H9 (cell line): ENCODE measurements around the gene PASK. TPM values are rescaled to one million over a fixed set of nuclear protein-coding genes. Genes with fewer than 3 reads are reported as not detected.

Source experiments
- DNase-seq: peaks from one replicate; pipeline ENCODE4 v3.0.0-alpha.2; 2017
- H2AFZ ChIP-seq: one replicate; pipeline ENCODE4 v1.6.1; 2013; ENCODE audit warnings: mild to moderate bottlenecking, low read length, control low read depth, moderate library complexity
- H2AK5ac ChIP-seq: 2 replicates; pipeline ENCODE4 v1.6.1; 2013; ENCODE audit warnings: low read length, control low read depth, mixed read lengths; ENCODE audit not compliant: insufficient read length
- H2BK120ac ChIP-seq: one replicate; pipeline ENCODE4 v1.6.1; 2013; ENCODE audit warnings: low read depth, mild to moderate bottlenecking, low read length, control low read depth, inconsistent platforms; ENCODE audit not compliant: poor library complexity, severe bottlenecking
- H2BK12ac ChIP-seq: 2 replicates; pipeline ENCODE4 v1.6.1; 2013; ENCODE audit warnings: low read length, control low read depth, mixed read lengths, low read depth; ENCODE audit not compliant: insufficient read length
- H2BK15ac ChIP-seq: 2 replicates; pipeline ENCODE4 v1.6.1; 2013; ENCODE audit warnings: low read depth, low read length, control low read depth
- H2BK20ac ChIP-seq: one replicate; pipeline ENCODE4 v1.6.1; 2013; ENCODE audit warnings: low read depth, mild to moderate bottlenecking, low read length, control low read depth, inconsistent platforms; ENCODE audit not compliant: poor library complexity, severe bottlenecking
- H2BK5ac ChIP-seq: 2 replicates; pipeline ENCODE4 v1.6.1; 2013; ENCODE audit warnings: low read length, control low read depth, mixed read lengths; ENCODE audit not compliant: insufficient read length
- H3K14ac ChIP-seq: 2 replicates; pipeline ENCODE4 v1.6.1; 2013; ENCODE audit warnings: low read length, control low read depth; ENCODE audit not compliant: insufficient read depth
- H3K18ac ChIP-seq: 2 replicates; pipeline ENCODE4 v1.6.1; 2013; ENCODE audit warnings: low read depth, mild to moderate bottlenecking, mixed read lengths, low read length, control low read depth; ENCODE audit not compliant: insufficient read length
- H3K23ac ChIP-seq: 2 replicates; pipeline ENCODE4 v1.6.1; 2013; ENCODE audit warnings: low read length, control low read depth, mixed read lengths, low read depth; ENCODE audit not compliant: insufficient read length
- H3K23me2 ChIP-seq: 2 replicates; pipeline ENCODE4 v1.6.1; 2013; ENCODE audit warnings: low read depth, mild to moderate bottlenecking, mixed read lengths, low read length, control low read depth; ENCODE audit not compliant: insufficient read length, poor library complexity, severe bottlenecking
- H3K27ac ChIP-seq: 2 replicates; pipeline ENCODE4 v1.5.1; 2013; ENCODE audit warnings: low read length, control low read depth, mixed read lengths, low read depth; ENCODE audit not compliant: insufficient read length
- H3K27me3 ChIP-seq: 2 replicates; pipeline ENCODE4 v1.6.1; 2013; ENCODE audit warnings: low read length, control low read depth, inconsistent platforms; ENCODE audit not compliant: insufficient read depth
- H3K4ac ChIP-seq: 2 replicates; pipeline ENCODE4 v1.6.1; 2013; ENCODE audit warnings: low read depth, mild to moderate bottlenecking, control low read depth, inconsistent platforms, low read length, moderate library complexity
- H3K4me1 ChIP-seq: 2 replicates; pipeline ENCODE4 v1.6.1; 2013; ENCODE audit warnings: low read length, control low read depth, inconsistent platforms; ENCODE audit not compliant: insufficient read depth
- H3K4me2 ChIP-seq: 2 replicates; pipeline ENCODE4 v1.6.1; 2013; ENCODE audit warnings: low read length, control low read depth, mixed read lengths; ENCODE audit not compliant: insufficient read length, insufficient read depth
- H3K56ac ChIP-seq: 2 replicates; pipeline ENCODE4 v1.6.1; 2013; ENCODE audit warnings: low read depth, mild to moderate bottlenecking, mixed read lengths, low read length, control low read depth; ENCODE audit not compliant: insufficient read length
- H3K79me1 ChIP-seq: 2 replicates; pipeline ENCODE4 v1.6.1; 2013; ENCODE audit warnings: low read depth, mild to moderate bottlenecking, moderate library complexity, low read length, control low read depth, inconsistent platforms; ENCODE audit not compliant: insufficient read depth, poor library complexity, severe bottlenecking
- H3K79me2 ChIP-seq: 2 replicates; pipeline ENCODE4 v1.6.1; 2013; ENCODE audit warnings: low read length, control low read depth, inconsistent platforms; ENCODE audit not compliant: insufficient read depth
- H3K9ac ChIP-seq: 2 replicates; pipeline ENCODE4 v1.6.1; 2013; ENCODE audit warnings: low read length, control low read depth, mixed read lengths; ENCODE audit not compliant: insufficient read length; ENCODE audit errors: extremely low read depth
- H3K9me3 ChIP-seq: one replicate; pipeline ENCODE4 v1.6.1; 2013; ENCODE audit warnings: low read depth, low read length, inconsistent platforms; ENCODE audit not compliant: control insufficient read depth
- H3T11ph ChIP-seq: one replicate; pipeline ENCODE4 v1.6.1; 2013; ENCODE audit warnings: mild to moderate bottlenecking, low read length, control low read depth, inconsistent platforms
- H4K20me1 ChIP-seq: one replicate; pipeline ENCODE4 v1.6.1; 2013; ENCODE audit not compliant: control insufficient read depth, insufficient read length, insufficient read depth
- H4K5ac ChIP-seq: 2 replicates; pipeline ENCODE4 v1.6.1; 2013; ENCODE audit warnings: low read depth, mild to moderate bottlenecking, mixed read lengths, low read length, control low read depth; ENCODE audit not compliant: insufficient read length
- H4K8ac ChIP-seq: replicated peaks from 2 replicates; pipeline ENCODE4 v1.6.1; 2013; ENCODE audit warnings: low read length, control low read depth, mixed read lengths, low read depth; ENCODE audit not compliant: insufficient read length
- H4K91ac ChIP-seq: 2 replicates; pipeline ENCODE4 v1.6.1; 2013; ENCODE audit warnings: low read depth, mild to moderate bottlenecking, moderate library complexity, mixed read lengths, low read length, control low read depth; ENCODE audit not compliant: insufficient read length
- H3K27ac Mint-ChIP-seq, 3 experiments: 2 replicates in 2 of 3; 3 replicates in 1 of 3; pipeline ENCODE4 v1.8.0; 2020 to 2021; ENCODE audit warnings: mixed read lengths in 3 of 3, mild to moderate bottlenecking in 1 of 3, moderate library complexity in 1 of 3
- H3K27me3 Mint-ChIP-seq: 2 replicates; pipeline ENCODE4 v1.8.0; 2021; ENCODE audit warnings: low read depth, mild to moderate bottlenecking, moderate library complexity, mixed read lengths
- H3K36me3 Mint-ChIP-seq, 3 experiments: 2 replicates in 2 of 3; 3 replicates in 1 of 3; pipeline ENCODE4 v1.8.0; 2020 to 2021; ENCODE audit warnings: low read depth in 3 of 3, mixed read lengths in 3 of 3; ENCODE audit not compliant: insufficient read depth in 1 of 3
- H3K4me1 Mint-ChIP-seq, 2 experiments: 2 replicates each; pipeline ENCODE4 v1.8.0; 2020; ENCODE audit warnings: mixed read lengths in 2 of 2
- H3K4me3 Mint-ChIP-seq, 2 experiments: 2 replicates in 1 of 2; 3 replicates in 1 of 2; pipeline ENCODE4 v1.8.0; 2020 to 2021; ENCODE audit warnings: mild to moderate bottlenecking in 2 of 2, mixed read lengths in 2 of 2, moderate library complexity in 1 of 2
- H3K9me3 Mint-ChIP-seq, 2 experiments: 2 replicates in 1 of 2; 3 replicates in 1 of 2; pipeline ENCODE4 v1.8.0; 2020; ENCODE audit warnings: mild to moderate bottlenecking in 2 of 2, mixed read lengths in 2 of 2, moderate library complexity in 1 of 2
- WGBS: extraction: QIAGEN DNeasy Blood & Tissue Kit; methylation state at CpG from one replicate; pipeline ENCODE4 v1.1.7; 2013; ENCODE audit warnings: missing lambda C conversion rate, low lambda C conversion rate, mixed read lengths; ENCODE audit not compliant: insufficient read length; ENCODE audit errors: extremely low coverage; 5-methylcytosine and 5-hydroxymethylcytosine counted together
- total RNA-seq: library from RNA; stranded (reverse); gene quantifications from 2 replicates; pipeline ENCODE4 v1.2.1, GENCODE V29; 2021
- TF ChIP-seq, protein P1 (sequence below): fragments of 200-600 bp; sonication (generic); conservative IDR thresholded peaks from 3 replicates; pipeline ENCODE4 v1.8.0; 2021; ENCODE audit warnings: antibody characterized with exemption, mild to moderate bottlenecking

Gene PASK
- total RNA-seq, 1 experiment from 2014 or later, result 68.0 TPM

DNA sequence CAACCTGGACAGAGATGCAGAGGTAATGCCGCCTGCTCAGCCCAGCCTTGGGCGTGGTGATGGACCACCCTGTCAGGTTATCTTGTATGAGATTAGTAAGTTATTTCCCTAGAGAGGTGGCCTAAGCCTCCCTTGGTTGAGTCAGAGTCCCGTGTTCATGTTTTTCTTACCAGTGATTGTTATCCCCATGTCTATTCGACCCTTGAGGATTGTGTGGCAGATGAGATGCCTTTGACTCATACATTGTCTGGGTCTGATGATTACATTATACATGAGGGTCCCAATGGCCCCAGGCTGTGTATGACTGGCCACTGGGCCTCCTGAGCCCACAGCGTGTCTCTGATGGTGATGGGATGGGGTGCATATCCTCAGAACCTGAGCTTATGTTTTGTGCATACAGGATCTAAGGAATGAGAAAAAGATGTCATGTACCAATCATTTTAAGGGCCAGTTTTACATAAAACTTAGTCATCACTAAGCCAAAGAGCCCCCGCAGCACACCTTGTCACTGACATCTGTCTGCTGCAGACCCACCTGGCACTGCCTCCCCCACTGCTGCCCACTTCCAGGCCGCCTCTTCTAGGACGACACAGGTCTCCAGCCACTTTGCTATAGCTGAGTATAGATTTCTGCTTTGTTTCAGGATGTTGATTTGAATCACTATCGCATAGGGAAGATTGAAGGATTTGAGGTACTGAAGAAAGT, 8.7 kb upstream of the PASK start:
- Histone ChIP-seq H2AK5ac (no peak overlapping the region), H2BK12ac (no peak overlapping the region), H3K4me2 (no peak overlapping the region), H3K9ac (no peak overlapping the region), H3K79me1 (no peaks in the 10 kb centered on the region), H3K27ac (no peak overlapping the region), H4K20me1 (no peaks in the 10 kb centered on the region), H2AFZ (no peak overlapping the region), H2BK20ac (no peak overlapping the region), H3K56ac (no peak overlapping the region), H2BK5ac (no peak overlapping the region), H3K79me2 (no peaks in the 10 kb centered on the region), H3T11ph (no peak overlapping the region), H3K23me2 (no peaks in the 10 kb centered on the region), H3K4ac (no peak overlapping the region), H3K27me3 (no peaks in the 10 kb centered on the region), H2BK120ac (no peak overlapping the region), H3K4me1 (peaks cover 2% of the 10 kb centered on the region; the same call in 1 of the 2 replicates), H4K91ac (no peak overlapping the region), H2BK15ac (no peak overlapping the region), H4K5ac (no peak overlapping the region), H3K18ac (no peak overlapping the region), H3K14ac (no peak overlapping the region), H4K8ac (no peak overlapping the region), H3K9me3 (no peaks in the 10 kb centered on the region), H3K23ac (no peak overlapping the region)
- Mint-ChIP-seq H3K27me3 (no peaks in the 10 kb centered on the region), H3K9me3 (no peaks in the 10 kb centered on the region), H3K4me3 (no peak overlapping the region), H3K36me3 (peaks cover 0 to 39% (median 28%) of the 10 kb centered on the region in 3 experiments; a peak in 5 of 7 replicates), H3K27ac (peak overlapping the region in 1 of 3 experiments; percentile 76; a peak in 1 of 7 replicates), H3K4me1 (peaks cover 6 to 9% of the 10 kb centered on the region in 2 experiments)
- TF ChIP-seq, protein P1, sequence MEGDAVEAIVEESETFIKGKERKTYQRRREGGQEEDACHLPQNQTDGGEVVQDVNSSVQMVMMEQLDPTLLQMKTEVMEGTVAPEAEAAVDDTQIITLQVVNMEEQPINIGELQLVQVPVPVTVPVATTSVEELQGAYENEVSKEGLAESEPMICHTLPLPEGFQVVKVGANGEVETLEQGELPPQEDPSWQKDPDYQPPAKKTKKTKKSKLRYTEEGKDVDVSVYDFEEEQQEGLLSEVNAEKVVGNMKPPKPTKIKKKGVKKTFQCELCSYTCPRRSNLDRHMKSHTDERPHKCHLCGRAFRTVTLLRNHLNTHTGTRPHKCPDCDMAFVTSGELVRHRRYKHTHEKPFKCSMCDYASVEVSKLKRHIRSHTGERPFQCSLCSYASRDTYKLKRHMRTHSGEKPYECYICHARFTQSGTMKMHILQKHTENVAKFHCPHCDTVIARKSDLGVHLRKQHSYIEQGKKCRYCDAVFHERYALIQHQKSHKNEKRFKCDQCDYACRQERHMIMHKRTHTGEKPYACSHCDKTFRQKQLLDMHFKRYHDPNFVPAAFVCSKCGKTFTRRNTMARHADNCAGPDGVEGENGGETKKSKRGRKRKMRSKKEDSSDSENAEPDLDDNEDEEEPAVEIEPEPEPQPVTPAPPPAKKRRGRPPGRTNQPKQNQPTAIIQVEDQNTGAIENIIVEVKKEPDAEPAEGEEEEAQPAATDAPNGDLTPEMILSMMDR, result no peak
- WGBS, result no CpG with 5 or more reads among the region's 9 CpGs
- DNase-seq, result no peak
